OCI-LY1 (cell line): ENCODE data around the gene OR2T11.
"Not testable (repeated sequence)": the region's sequence is repeated elsewhere in the genome, so short reads cannot be mapped to it uniquely, and the experiment has no call there.

Experiments used
- CTCF ChIP-seq: fragments of 200-600 bp; sonication (generic), shearing (Covaris generic); IDR thresholded peaks from 2 replicates; pipeline ENCODE4 v1.5.1; 2017; ENCODE audit warnings: mild to moderate bottlenecking, antibody characterized with exemption, low read length, moderate library complexity, mixed read lengths
- EZH2 ChIP-seq: fragments of 200-600 bp; sonication (generic), shearing (Covaris generic); IDR thresholded peaks from 2 replicates; pipeline ENCODE4 v1.8.0; 2017; ENCODE audit warnings: borderline replicate concordance, mixed run types, mild to moderate bottlenecking, antibody characterized with exemption, low read length, moderate library complexity, mixed read lengths

DNA sequence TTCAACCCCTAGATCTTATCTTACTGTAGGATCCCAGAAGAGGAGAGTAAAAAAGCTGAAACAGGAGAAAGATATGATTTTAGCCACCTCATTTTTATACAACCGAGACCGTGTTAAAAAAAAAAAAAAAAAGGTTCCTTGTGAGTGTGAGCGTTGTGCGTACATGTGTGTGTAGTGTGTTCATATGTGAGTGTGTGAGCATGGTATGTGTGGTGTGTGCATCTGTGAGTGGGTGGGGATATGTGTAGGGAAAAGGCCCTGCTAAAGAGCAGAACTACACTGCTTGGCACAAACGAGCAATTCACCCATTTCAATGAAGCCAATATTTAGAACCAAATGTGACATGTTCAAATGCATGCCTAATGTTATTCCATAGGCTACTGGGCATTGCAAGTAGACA, 6.7 kb upstream of the OR2T11 start:
- not testable (repeated sequence) for TF ChIP-seq EZH2, CTCF
